Measurements from ENCODE around the gene TOMM40. TPM values are rescaled to one million over a fixed set of nuclear protein-coding genes. Genes with fewer than 3 reads are reported as not detected.
A peak's percentile ranks its signal among the peaks of the same experiment; 100 is the strongest.
"Not testable (repeated sequence)": the region's sequence is repeated elsewhere in the genome, so short reads cannot be mapped to it uniquely, and the experiment has no call there.

TOMM40 gene
- total RNA-seq, 1 donor from 2014 or later: 80.6 TPM

GRCh38 chr19:44905437-44906160, 14.5 kb downstream of the TOMM40 start, which contains the start of gene APOE:
TSS of gene APOE (plus strand) at chr19:44905796. CDS start at chr19:44906625, 829 bp downstream.
- POLR2A ChIA-PET: interaction anchor here (0.6 to 1.4 kb wide), 4 partner anchors 49 to 176 kb away, joined by 4 to 7 read pairs (median 5); partner anchors contain the start of gene RELB
- TF ChIP-seq CTCF (IDR thresholded peaks at IDR 0.05): no peak
- H3K9me3 Mint-ChIP-seq: no peaks in the 10 kb centered on the region
- ATAC-seq (ENCODE audit: low read depth) (peak; percentile 18), DNase-seq (no peak)
- intact Hi-C loops (cut with micrococcal nuclease): no loop called here
- H3K27ac Mint-ChIP-seq: no peak within 1 kb of the TSS
- peaks cover 15% of the 10 kb centered on the region for H3K27me3 Mint-ChIP-seq
- CTCF ChIA-PET: interaction anchor here (0.6 to 2.0 kb wide), 3 partner anchors 46 to 160 kb away, joined by 3 to 7 read pairs (median 3); no protein-coding TSS in a partner anchor
- peaks cover 27% of the 10 kb centered on the region for H3K36me3 Mint-ChIP-seq (ENCODE audit: low read depth)
- H3K4me1 Mint-ChIP-seq: peaks cover 18% of the 10 kb centered on the region
- H3K4me3 Mint-ChIP-seq: no peak within 1 kb of the TSS

GRCh38 chr19:44907613-44908012, 16.6 kb downstream of the TOMM40 start:
- Mint-ChIP-seq H3K27ac (no peak overlapping the region), H3K36me3 (ENCODE audit: low read depth) (peaks cover 7% of the 10 kb centered on the region), H3K4me1 (peaks cover 18% of the 10 kb centered on the region), H3K27me3 (peaks cover 24% of the 10 kb centered on the region), H3K9me3 (no peaks in the 10 kb centered on the region), H3K4me3 (no peak overlapping the region)
- ATAC-seq (ENCODE audit: low read depth) (no peak), DNase-seq (no peak)
- POLR2A ChIA-PET: interaction anchor here (0.7 kb wide), 1 partner anchor 17 kb away, joined by 3 read pairs; the partner anchor contains the start of gene TOMM40
- TF ChIP-seq CTCF (IDR thresholded peaks at IDR 0.05): no peak
- intact Hi-C loops (cut with micrococcal nuclease): no loop called here
- CTCF ChIA-PET: no interaction called here

- TF ChIP-seq CTCF (IDR thresholded peaks at IDR 0.05): no peak
- ChIA-PET POLR2A (interaction anchor here (0.7 kb wide), 1 partner anchor 17 kb away, joined by 3 read pairs; the partner anchor contains the start of gene TOMM40), CTCF (no interaction called here)
- DNase-seq (no peak), ATAC-seq (ENCODE audit: low read depth) (no peak)
- H3K4me1 Mint-ChIP-seq: peaks cover 18% of the 10 kb centered on the region
- no peak overlapping the region for H3K4me3 Mint-ChIP-seq
- H3K9me3 Mint-ChIP-seq: no peaks in the 10 kb centered on the region
- peaks cover 3% of the 10 kb centered on the region for H3K36me3 Mint-ChIP-seq (ENCODE audit: low read depth)
- intact Hi-C loops (cut with micrococcal nuclease): no loop called here
- peaks cover 30% of the 10 kb centered on the region for H3K27me3 Mint-ChIP-seq
- H3K27ac Mint-ChIP-seq: no peak overlapping the region
These were observed 17.2 kb downstream of the TOMM40 start for GRCh38 chr19:44908074-44908835.

- intact Hi-C loops (cut with micrococcal nuclease): no loop called here
- no peak overlapping the region for H3K27ac Mint-ChIP-seq
- POLR2A ChIA-PET: no interaction called here
- H3K27me3 Mint-ChIP-seq: peaks cover 35% of the 10 kb centered on the region
- peaks cover 15% of the 10 kb centered on the region for H3K4me1 Mint-ChIP-seq
- no peak for TF ChIP-seq CTCF (IDR thresholded peaks at IDR 0.05)
- H3K4me3 Mint-ChIP-seq: no peak overlapping the region
- DNase-seq: no peak
- CTCF ChIA-PET: no interaction called here
- no peak for ATAC-seq (ENCODE audit: low read depth)
- no peaks in the 10 kb centered on the region for H3K9me3 Mint-ChIP-seq
- H3K36me3 Mint-ChIP-seq (ENCODE audit: low read depth): no peaks in the 10 kb centered on the region
These were observed 17.8 kb downstream of the TOMM40 start for GRCh38 chr19:44908836-44909261.

GRCh38 chr19:44909775-44910174, 18.7 kb downstream of the TOMM40 start:
- Mint-ChIP-seq H3K9me3 (no peaks in the 10 kb centered on the region), H3K36me3 (ENCODE audit: low read depth) (peaks cover under 1% of the 10 kb centered on the region), H3K4me3 (no peak overlapping the region), H3K27ac (no peak overlapping the region), H3K27me3 (peaks cover 38% of the 10 kb centered on the region), H3K4me1 (peaks cover 23% of the 10 kb centered on the region)
- TF ChIP-seq CTCF (IDR thresholded peaks at IDR 0.05): no peak
- ATAC-seq (ENCODE audit: low read depth) (no peak), DNase-seq (no peak)
- POLR2A ChIA-PET: interaction anchor here (0.7 kb wide), 1 partner anchor 1426 kb away, joined by 3 read pairs; no protein-coding TSS in a partner anchor
- intact Hi-C loops (cut with micrococcal nuclease): no loop called here
- CTCF ChIA-PET: no interaction called here

GRCh38 chr19:44911896-44912295, 20.8 kb downstream of the TOMM40 start:
- peaks cover 11% of the 10 kb centered on the region for H3K4me1 Mint-ChIP-seq
- ChIA-PET CTCF (interaction anchor here (1.3 kb wide), 1 partner anchor 40 kb away, joined by 4 read pairs; no protein-coding TSS in a partner anchor), POLR2A (interaction anchor here (0.6 kb wide), 2 partner anchors 49 to 82 kb away, joined by 3 to 4 read pairs; no protein-coding TSS in a partner anchor)
- H3K27ac Mint-ChIP-seq; H3K36me3 Mint-ChIP-seq (ENCODE audit: low read depth); ATAC-seq (ENCODE audit: low read depth); intact Hi-C loops (cut with micrococcal nuclease); DNase-seq; H3K9me3 Mint-ChIP-seq; H3K4me3 Mint-ChIP-seq: not testable (repeated sequence)
- peaks cover 28% of the 10 kb centered on the region for H3K27me3 Mint-ChIP-seq
